Measurements from ENCODE around the gene AP3S2.

Gene AP3S2

DNA sequence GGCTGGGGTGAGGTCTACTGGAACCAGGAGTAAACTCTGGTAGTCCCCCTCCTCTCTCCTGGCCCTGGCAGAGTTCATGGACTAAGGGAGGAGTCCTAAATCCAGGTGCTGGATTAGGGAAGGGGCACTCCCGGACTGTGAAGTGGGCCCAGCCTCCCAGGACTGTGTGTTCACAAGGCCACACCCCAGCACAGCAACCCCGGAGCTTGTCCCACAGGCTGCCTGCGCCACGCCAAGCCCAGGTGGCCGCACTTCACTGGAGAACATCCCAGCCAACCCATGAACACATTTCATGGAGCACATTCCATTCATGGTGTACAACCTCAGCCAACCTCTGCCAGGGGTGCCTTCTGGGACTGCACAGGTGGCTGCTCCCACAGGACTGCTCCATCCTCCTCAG lies 10.7 kb upstream of the AP3S2 start:
- TF ChIP-seq, protein P1, sequence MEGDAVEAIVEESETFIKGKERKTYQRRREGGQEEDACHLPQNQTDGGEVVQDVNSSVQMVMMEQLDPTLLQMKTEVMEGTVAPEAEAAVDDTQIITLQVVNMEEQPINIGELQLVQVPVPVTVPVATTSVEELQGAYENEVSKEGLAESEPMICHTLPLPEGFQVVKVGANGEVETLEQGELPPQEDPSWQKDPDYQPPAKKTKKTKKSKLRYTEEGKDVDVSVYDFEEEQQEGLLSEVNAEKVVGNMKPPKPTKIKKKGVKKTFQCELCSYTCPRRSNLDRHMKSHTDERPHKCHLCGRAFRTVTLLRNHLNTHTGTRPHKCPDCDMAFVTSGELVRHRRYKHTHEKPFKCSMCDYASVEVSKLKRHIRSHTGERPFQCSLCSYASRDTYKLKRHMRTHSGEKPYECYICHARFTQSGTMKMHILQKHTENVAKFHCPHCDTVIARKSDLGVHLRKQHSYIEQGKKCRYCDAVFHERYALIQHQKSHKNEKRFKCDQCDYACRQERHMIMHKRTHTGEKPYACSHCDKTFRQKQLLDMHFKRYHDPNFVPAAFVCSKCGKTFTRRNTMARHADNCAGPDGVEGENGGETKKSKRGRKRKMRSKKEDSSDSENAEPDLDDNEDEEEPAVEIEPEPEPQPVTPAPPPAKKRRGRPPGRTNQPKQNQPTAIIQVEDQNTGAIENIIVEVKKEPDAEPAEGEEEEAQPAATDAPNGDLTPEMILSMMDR (IDR thresholded peaks at IDR 0.05; ENCODE audit: insufficient read depth, low read depth, low read length, missing control alignments): no peak
- DNase-seq (ENCODE audit: low read depth): no peak
- no peak overlapping the region for H3K4me3 ChIP-seq (ENCODE audit: low read length)

DNA sequence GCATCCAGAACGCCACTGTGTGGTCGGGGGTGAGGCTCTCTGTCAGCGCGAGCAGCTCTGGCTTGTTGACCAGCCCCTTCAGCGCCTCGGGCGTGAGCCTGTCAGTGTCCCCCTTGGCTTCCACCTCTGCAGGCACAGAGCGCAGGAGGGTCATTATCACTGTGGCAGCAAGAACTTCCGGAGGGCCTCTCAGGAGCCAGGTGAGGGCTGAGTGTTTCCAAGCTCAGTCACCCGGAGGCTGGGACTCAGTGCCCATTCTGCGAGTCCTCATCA lies 10.0 kb upstream of the AP3S2 start:
- H3K4me3 ChIP-seq (ENCODE audit: low read length): no peak overlapping the region
- TF ChIP-seq, protein P1 (IDR thresholded peaks at IDR 0.05; ENCODE audit: insufficient read depth, low read depth, low read length, missing control alignments): no peak
- DNase-seq (ENCODE audit: low read depth): no peak

DNA sequence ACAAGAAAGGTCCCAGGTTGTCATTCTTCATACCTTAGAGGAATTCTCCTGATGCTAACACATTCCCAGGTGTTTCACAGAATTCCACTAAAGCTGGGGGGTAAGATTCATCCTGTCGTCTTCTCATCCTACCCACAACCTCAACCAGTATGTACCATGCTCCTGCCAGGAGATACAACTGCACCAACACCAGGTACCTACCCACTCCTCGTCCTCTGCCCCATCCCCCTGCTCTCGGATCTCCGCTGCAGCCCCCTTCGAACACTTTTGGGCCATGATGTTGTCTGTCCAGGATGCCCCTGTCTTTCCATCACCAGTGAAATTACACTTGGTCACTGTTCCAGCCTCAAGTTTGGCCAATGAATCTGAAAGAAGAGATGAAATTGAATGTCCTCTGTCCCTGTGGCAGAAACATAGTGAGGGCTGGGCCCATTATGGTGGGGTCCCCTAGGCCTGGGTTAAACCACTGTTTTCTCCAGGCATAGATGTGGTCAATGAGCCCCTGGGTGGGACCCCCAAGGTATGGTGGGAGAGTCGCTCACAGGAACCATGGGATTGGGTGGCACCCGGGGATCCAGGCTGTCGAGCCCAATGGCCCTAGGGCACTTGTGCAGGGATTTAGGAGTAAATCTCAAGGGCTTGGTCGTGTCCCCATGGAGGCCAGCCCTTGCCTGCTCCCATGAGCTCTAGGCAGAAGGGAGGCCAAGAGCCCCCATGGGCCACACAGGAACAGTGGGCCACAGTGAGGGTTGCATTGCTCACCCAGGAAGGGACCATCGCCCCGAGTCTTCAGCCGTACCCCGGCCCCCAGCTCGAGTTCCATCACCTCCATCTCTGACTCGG lies 9.4 kb upstream of the AP3S2 start:
- TF ChIP-seq, protein P1 (IDR thresholded peaks at IDR 0.05; ENCODE audit: insufficient read depth, low read depth, low read length, missing control alignments): no peak
- no peak for DNase-seq (ENCODE audit: low read depth)
- H3K4me3 ChIP-seq (ENCODE audit: low read length): no peak overlapping the region

DNA sequence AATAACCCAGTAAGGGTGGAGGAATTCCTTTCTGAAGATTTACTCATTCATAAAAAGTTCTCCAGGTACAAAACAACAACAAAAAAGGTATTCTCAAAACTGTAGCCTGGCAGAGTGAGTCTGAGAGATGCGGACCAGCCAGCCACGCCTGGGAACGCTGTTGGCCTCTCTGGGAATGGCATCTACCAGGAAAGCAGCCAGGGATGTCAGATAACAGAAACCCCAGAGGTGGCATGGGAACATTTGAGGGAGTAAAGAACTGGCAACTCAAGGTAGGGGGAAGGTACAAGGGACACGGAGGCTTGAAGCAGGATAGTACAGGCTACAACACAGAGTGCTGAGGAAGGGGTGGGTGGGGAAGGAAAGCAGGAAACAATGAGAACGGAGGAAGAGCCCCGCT lies 7.1 kb upstream of the AP3S2 start:
- DNase-seq (ENCODE audit: low read depth): no peak
- H3K4me3 ChIP-seq (ENCODE audit: low read length): no peak overlapping the region
- TF ChIP-seq, protein P1 (IDR thresholded peaks at IDR 0.05; ENCODE audit: insufficient read depth, low read depth, low read length, missing control alignments): no peak

GRCh38 chr15:89899951-89900567 lies 6.3 kb upstream of the AP3S2 start:
- no peak for DNase-seq (ENCODE audit: low read depth)
- H3K4me3 ChIP-seq (ENCODE audit: low read length): no peak overlapping the region
- TF ChIP-seq, protein P1 (IDR thresholded peaks at IDR 0.05; ENCODE audit: insufficient read depth, low read depth, low read length, missing control alignments): no peak

DNA sequence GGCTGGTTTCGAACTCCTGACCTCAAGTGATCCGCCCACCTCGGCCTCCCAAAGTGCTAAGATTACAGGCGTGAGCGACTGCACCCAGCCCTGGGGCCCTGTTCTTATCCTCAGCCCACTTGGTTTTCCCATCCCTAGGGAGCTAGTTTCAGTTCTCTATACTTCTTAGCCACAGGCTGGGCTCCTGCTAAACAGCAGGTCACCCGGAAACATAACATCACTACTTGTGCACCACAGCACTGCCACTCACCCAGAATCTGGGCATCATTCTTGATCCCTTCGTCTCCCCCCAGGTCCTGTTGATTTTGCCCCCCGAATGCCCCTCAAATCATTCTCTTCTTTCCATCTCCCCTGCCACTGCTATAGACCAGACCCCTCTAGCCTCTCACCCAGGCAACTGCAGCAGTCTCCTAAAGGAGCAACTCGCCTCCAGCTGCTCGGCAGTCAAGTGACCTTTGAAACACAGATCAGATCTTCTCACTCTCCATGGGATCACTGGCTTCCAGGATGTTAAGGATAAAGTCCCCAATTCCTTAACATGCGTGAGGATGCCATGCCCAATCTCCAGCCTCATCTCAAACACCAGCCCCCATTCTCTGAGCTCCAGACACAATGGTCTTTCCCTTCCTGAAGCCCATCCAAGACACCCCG lies 5.6 kb upstream of the AP3S2 start:
- TF ChIP-seq, protein P1 (IDR thresholded peaks at IDR 0.05; ENCODE audit: insufficient read depth, low read depth, low read length, missing control alignments): no peak
- no peak for DNase-seq (ENCODE audit: low read depth)
- no peak overlapping the region for H3K4me3 ChIP-seq (ENCODE audit: low read length)

Measured in epithelial cell of esophagus (primary cell).